Mesenteric fat pad (tissue), 1 donor: Measurements from ENCODE around the gene PACSIN2. TPM values are rescaled to one million over a fixed set of nuclear protein-coding genes. Genes with fewer than 3 reads are reported as not detected.

ENCODE experiments used
- DNase-seq: peaks from one replicate; pipeline ENCODE4 v3.0.0-alpha.2; 2020; ENCODE audit warnings: low spot score
- total RNA-seq: library from RNA; stranded (reverse); fragmentation: NEBNext Ultra II Directional; extraction: Animal tissue kit (Norgen Biotek cat#: 25700); gene quantifications from one replicate; pipeline ENCODE4 v1.2.1, GENCODE V29; 2021
- donor health status: DM: yes; HTN: yes; CAD: no.

PACSIN2 gene
- total RNA-seq, 1 donor from 2014 or later: 52.2 TPM

GRCh38 chr22:42885446-42885845, 129.5 kb downstream of the PACSIN2 start:
- DNase-seq: no peak

- DNase-seq: no peak
Observed at GRCh38 chr22:42884616-42885375, 130.2 kb downstream of the PACSIN2 start.

- DNase-seq: no peak
Observed at GRCh38 chr22:42883970-42884369, 131.0 kb downstream of the PACSIN2 start.

GRCh38 chr22:42883121-42883520, 131.8 kb downstream of the PACSIN2 start:
- no peak for DNase-seq

GRCh38 chr22:42881982-42882656, 132.8 kb downstream of the PACSIN2 start:
- no peak for DNase-seq

GRCh38 chr22:42881298-42881697, 133.7 kb downstream of the PACSIN2 start:
- no peak for DNase-seq

- DNase-seq: no peak
Observed at GRCh38 chr22:42880815-42881214, 134.1 kb downstream of the PACSIN2 start.

GRCh38 chr22:42879371-42880021, 135.5 kb downstream of the PACSIN2 start:
- no peak for DNase-seq

- DNase-seq: no peak
Observed at GRCh38 chr22:42878561-42879305, 136.2 kb downstream of the PACSIN2 start.

- DNase-seq: no peak
Observed at GRCh38 chr22:42877597-42878340, 137.2 kb downstream of the PACSIN2 start.

GRCh38 chr22:42877158-42877557, 137.8 kb downstream of the PACSIN2 start:
- DNase-seq: no peak

GRCh38 chr22:42876041-42876440, 138.9 kb downstream of the PACSIN2 start:
- DNase-seq: no peak

- DNase-seq: no peak
Observed at GRCh38 chr22:42874010-42874409, 140.9 kb downstream of the PACSIN2 start.

- DNase-seq: no peak
Observed at GRCh38 chr22:42873356-42873755, 141.6 kb downstream of the PACSIN2 start.

- no peak for DNase-seq
Observed at GRCh38 chr22:42872821-42873220, 142.1 kb downstream of the PACSIN2 start.

GRCh38 chr22:42871146-42872050, 143.6 kb downstream of the PACSIN2 start:
- DNase-seq: no peak

GRCh38 chr22:42869888-42870480, 145.0 kb downstream of the PACSIN2 start:
- DNase-seq: no peak

GRCh38 chr22:42869463-42869862, 145.5 kb downstream of the PACSIN2 start:
- no peak for DNase-seq

GRCh38 chr22:42868751-42869251, 146.1 kb downstream of the PACSIN2 start:
- DNase-seq: no peak
